ENCODE results near the gene TTBK1.

DNA sequence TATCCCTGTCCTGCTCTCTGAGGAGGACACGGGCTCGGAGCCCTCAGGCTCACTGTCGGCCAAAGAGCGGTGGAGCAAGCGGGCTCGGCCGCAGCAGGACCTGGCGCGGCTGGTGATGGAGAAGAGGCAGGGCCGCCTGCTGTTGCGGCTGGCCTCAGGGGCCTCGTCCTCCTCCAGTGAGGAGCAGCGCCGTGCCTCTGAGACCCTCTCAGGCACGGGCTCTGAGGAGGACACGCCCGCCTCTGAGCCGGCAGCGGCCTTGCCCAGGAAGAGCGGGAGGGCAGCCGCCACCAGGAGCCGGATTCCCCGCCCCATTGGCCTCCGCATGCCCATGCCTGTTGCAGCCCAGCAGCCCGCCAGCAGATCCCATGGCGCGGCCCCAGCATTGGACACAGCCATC is 40.6 kb downstream of the TTBK1 start:
- no peak for TF ChIP-seq CTCF (IDR thresholded peaks at IDR 0.05)
- TF ChIP-seq POLR2A (IDR thresholded peaks at IDR 0.05): no peak
- no peak for TF ChIP-seq POLR2AphosphoS5 (IDR thresholded peaks at IDR 0.05)

Data from suprapubic skin (tissue), 4 donors.